ENCODE measurements around the gene ZNF285.

GRCh38 chr19:44345959-44346358 lies 55.4 kb downstream of the ZNF285 start:
- no peak for TF ChIP-seq CTCF (conservative IDR thresholded peaks at IDR 0.05 in 1 of 2, IDR thresholded peaks at IDR 0.05 in 1 of 2; ENCODE audit: extremely low read depth in 1 of 2, insufficient read depth in 1 of 2, low read depth in 1 of 2, low read length in 2 of 2)
- no peak for TF ChIP-seq EZH2 (IDR thresholded peaks at IDR 0.05; ENCODE audit: borderline replicate concordance, low read length)

All from mammary epithelial cell (primary cell).